ENCODE results near the gene COPRS.

- TF ChIP-seq POLR2A (IDR thresholded peaks at IDR 0.05; ENCODE audit: borderline replicate concordance, extremely low read depth, insufficient read depth, insufficient read length) (no peak), SP1 (IDR thresholded peaks at IDR 0.05; ENCODE audit: low read depth) (no peak)
Measured at GRCh38 chr17:31903401-31903800, 44.4 kb upstream of the COPRS start.
